OCI-LY7 (cell line): ENCODE results near the gene PLCB1. TPM values are rescaled to one million over a fixed set of nuclear protein-coding genes. Genes with fewer than 3 reads are reported as not detected.

Experiments used
- BruUV-seq: library from RNA; stranded (reverse); fragments of 400-500 nt; replicated peaks from 2 replicates; lab custom pipeline; 2021; lab: Mats Ljungman, UMichigan
- CTCF ChIA-PET: fragments of 300-600 bp; sonication (Branson Sonifier 250); formaldehyde crosslinking; loops from one replicate; lab custom pipeline; 2022; ENCODE audit warnings: antibody characterized with exemption; ENCODE audit not compliant: unreplicated experiment; lab: Charles Lee
- POLR2A ChIA-PET: fragments of 300-600 bp; sonication (Branson Sonifier 250); formaldehyde crosslinking; loops from one replicate; lab custom pipeline; 2022; ENCODE audit warnings: antibody characterized with exemption; lab: Charles Lee
- DNase-seq: peaks from one replicate; pipeline ENCODE4 v3.0.0-alpha.2; 2015; ENCODE audit warnings: low spot score
- H2AFZ ChIP-seq: fragments of 200-600 bp; sonication (generic), shearing (Covaris generic); 2 replicates; pipeline ENCODE4 v1.6.1; 2014; ENCODE audit warnings: mild to moderate bottlenecking, antibody characterized with exemption, low read length, moderate library complexity
- H3K27ac ChIP-seq: fragments of 200-600 bp; sonication (generic); 2 replicates; pipeline ENCODE4 v1.5.1; 2014; ENCODE audit warnings: mixed run types, low read depth, mild to moderate bottlenecking, moderate library complexity, low read length, inconsistent platforms; ENCODE audit not compliant: poor library complexity, severe bottlenecking
- H3K36me3 ChIP-seq: fragments of 200-600 bp; sonication (generic); 2 replicates; pipeline ENCODE4 v1.6.1; 2014; ENCODE audit warnings: mild to moderate bottlenecking, antibody characterized with exemption, low read length, moderate library complexity, mixed read lengths; ENCODE audit not compliant: insufficient read depth
- H3K4me1 ChIP-seq: fragments of 200-600 bp; sonication (generic); 2 replicates; pipeline ENCODE4 v1.5.1; 2014; ENCODE audit warnings: mild to moderate bottlenecking, low read length; ENCODE audit not compliant: insufficient read depth, poor library complexity, severe bottlenecking
- H3K4me2 ChIP-seq: fragments of 200-600 bp; sonication (generic); 2 replicates; pipeline ENCODE4 v1.6.1; 2014; ENCODE audit warnings: mild to moderate bottlenecking, low read length
- H3K4me3 ChIP-seq: fragments of 200-600 bp; sonication (generic); 2 replicates; pipeline ENCODE4 v1.5.1; 2014; ENCODE audit warnings: mild to moderate bottlenecking, low read depth, low read length; ENCODE audit not compliant: poor library complexity, severe bottlenecking
- H3K79me2 ChIP-seq: fragments of 200-600 bp; sonication (generic); 2 replicates; pipeline ENCODE4 v1.6.1; 2016; ENCODE audit warnings: low read depth, mild to moderate bottlenecking, low read length, moderate library complexity, mixed read lengths; ENCODE audit not compliant: insufficient read depth
- H3K9me2 ChIP-seq: fragments of 200-600 bp; sonication (generic); 2 replicates; pipeline ENCODE4 v1.6.1; 2016; ENCODE audit warnings: mild to moderate bottlenecking, low read length, mixed read lengths; ENCODE audit not compliant: insufficient read depth
- H3K9me3 ChIP-seq: fragments of 200-600 bp; sonication (generic); 2 replicates; pipeline ENCODE4 v1.6.1; 2014; ENCODE audit warnings: mild to moderate bottlenecking, mixed run types, low read length, mixed read lengths
- H4K20me1 ChIP-seq: fragments of 200-600 bp; sonication (generic); 2 replicates; pipeline ENCODE4 v1.6.1; 2014; ENCODE audit warnings: mild to moderate bottlenecking, antibody characterized with exemption, low read length, moderate library complexity, mixed read lengths; ENCODE audit not compliant: insufficient read depth
- CTCF ChIP-seq: fragments of 200-600 bp; sonication (generic); conservative IDR thresholded peaks from 2 replicates; pipeline ENCODE4 v1.5.1; 2014; ENCODE audit warnings: mild to moderate bottlenecking, antibody characterized with exemption, low read length, moderate library complexity, mixed read lengths
- EZH2phosphoT487 ChIP-seq: fragments of 200-600 bp; sonication (generic); IDR thresholded peaks from 2 replicates; pipeline ENCODE4 v1.6.1; 2018; ENCODE audit warnings: low read depth, borderline replicate concordance, mild to moderate bottlenecking, mixed run types, antibody characterized with exemption, low read length, moderate library complexity, mixed read lengths
- intact Hi-C: fragments of 100-400 bp; cut with micrococcal nuclease; formaldehyde crosslinking; loops from one replicate; pipeline ENCODE4 v1.10.0; 2022; ENCODE audit not compliant: unreplicated experiment
- total RNA-seq, 2 experiments: library from RNA; depleted of rRNA in 1 of 2; stranded (reverse); fragments of >200 nt in 1 of 2; shearing (Covaris generic) in 1 of 2; gene quantifications; 2 replicates each; pipeline ENCODE4 v1.2.3, GENCODE V29; 2014 to 2022

Gene PLCB1
- total RNA-seq, 2 experiments from 2014 or later = 14.6 to 30.5 TPM

GRCh38 chr20:8147476-8147875, 15.4 kb downstream of the PLCB1 start:
- Histone ChIP-seq H3K9me2 (no peaks in the 10 kb centered on the region), H2AFZ (no peak overlapping the region), H3K4me2 (no peak overlapping the region), H3K4me3 (no peak overlapping the region), H3K9me3 (no peaks in the 10 kb centered on the region), H3K36me3 (peaks cover 7% of the 10 kb centered on the region; the same call in 1 of the 2 replicates), H4K20me1 (no peaks in the 10 kb centered on the region), H3K79me2 (peaks cover 4% of the 10 kb centered on the region; the same call in 1 of the 2 replicates), H3K4me1 (peaks cover 8% of the 10 kb centered on the region), H3K27ac (no peak overlapping the region)
- no TSS peak for BruUV-seq
- ChIA-PET POLR2A (interaction anchor here (1.1 kb wide), 1 partner anchor 19 kb away, joined by 3 read pairs; no protein-coding TSS in a partner anchor), CTCF (no interaction called here)
- intact Hi-C loops = no loop called here
- TF ChIP-seq EZH2phosphoT487 = no peak
- TF ChIP-seq CTCF = no peak
- no peak for DNase-seq

GRCh38 chr20:8148501-8148900, 16.4 kb downstream of the PLCB1 start:
- Histone ChIP-seq H3K27ac (no peak overlapping the region), H3K4me3 (no peak overlapping the region), H3K4me1 (peaks cover 8% of the 10 kb centered on the region), H3K36me3 (peaks cover 13% of the 10 kb centered on the region), H3K9me2 (no peaks in the 10 kb centered on the region), H4K20me1 (no peaks in the 10 kb centered on the region), H2AFZ (no peak overlapping the region), H3K79me2 (peaks cover 4% of the 10 kb centered on the region; the same call in 1 of the 2 replicates), H3K9me3 (no peaks in the 10 kb centered on the region), H3K4me2 (no peak overlapping the region)
- POLR2A ChIA-PET = no interaction called here
- TF ChIP-seq CTCF (no peak), EZH2phosphoT487 (no peak)
- CTCF ChIA-PET = no interaction called here
- no TSS peak for BruUV-seq
- intact Hi-C loops = no loop called here
- no peak for DNase-seq

GRCh38 chr20:8150591-8150990, 18.5 kb downstream of the PLCB1 start:
- peaks cover 4% of the 10 kb centered on the region; the same call in 1 of the 2 replicates for H3K79me2 ChIP-seq
- no peaks in the 10 kb centered on the region for H4K20me1 ChIP-seq
- no peaks in the 10 kb centered on the region for H3K4me1 ChIP-seq
- CTCF ChIA-PET = no interaction called here
- BruUV-seq = no TSS peak
- POLR2A ChIA-PET = interaction anchor here (1.2 to 1.3 kb wide), 2 partner anchors 11 to 12 kb away, joined by 3 read pairs; no protein-coding TSS in a partner anchor
- intact Hi-C loops = no loop called here
- no peak overlapping the region for H2AFZ ChIP-seq
- no peak overlapping the region for H3K4me3 ChIP-seq
- no peak for TF ChIP-seq EZH2phosphoT487
- DNase-seq = no peak
- no peaks in the 10 kb centered on the region for H3K9me2 ChIP-seq
- H3K27ac ChIP-seq = no peak overlapping the region
- no peak overlapping the region for H3K4me2 ChIP-seq
- H3K36me3 ChIP-seq = peaks cover 20% of the 10 kb centered on the region
- H3K9me3 ChIP-seq = no peaks in the 10 kb centered on the region
